ENCODE results near the gene MYRIP. TPM values are rescaled to one million over a fixed set of nuclear protein-coding genes. Genes with fewer than 3 reads are reported as not detected.

Gene MYRIP
- total RNA-seq, 1 donor from 2014 or later, result 12.7 TPM

GRCh38 chr3:40143283-40144090 lies 334.1 kb downstream of the MYRIP start:
- Histone ChIP-seq H3K4me1 (no peaks in the 10 kb centered on the region), H3K36me3 (no peaks in the 10 kb centered on the region), H3K27me3 (no peaks in the 10 kb centered on the region), H3K4me3 (no peak overlapping the region), H3K27ac (no peak overlapping the region), H3K9me3 (no peaks in the 10 kb centered on the region)
- no peak for TF ChIP-seq CTCF (IDR thresholded peaks at IDR 0.05)
- DNase-seq (ENCODE audit: low spot score in 2 of 2), result no peak
- intact Hi-C loops (cut with DNase I), result no loop called here

- Histone ChIP-seq H3K9me3 (no peaks in the 10 kb centered on the region), H3K4me3 (no peak overlapping the region), H3K27me3 (no peaks in the 10 kb centered on the region), H3K36me3 (no peaks in the 10 kb centered on the region), H3K4me1 (no peaks in the 10 kb centered on the region), H3K27ac (no peak overlapping the region)
- TF ChIP-seq CTCF (IDR thresholded peaks at IDR 0.05), result no peak
- intact Hi-C loops (cut with DNase I), result no loop called here
- DNase-seq (ENCODE audit: low spot score in 2 of 2), result no peak
Observed at GRCh38 chr3:40148827-40149226, 339.4 kb downstream of the MYRIP start.

- intact Hi-C loops (cut with DNase I), result no loop called here
Observed at GRCh38 chr3:40152482-40153133, 343.2 kb downstream of the MYRIP start.

GRCh38 chr3:40160933-40161332 lies 351.5 kb downstream of the MYRIP start:
- H3K36me3 ChIP-seq, result no peaks in the 10 kb centered on the region

More at GRCh38 chr3:40152482-40153133, 343.2 kb downstream of the MYRIP start:
- Histone ChIP-seq H3K4me3 (no peak overlapping the region), H3K4me1 (no peaks in the 10 kb centered on the region), H3K36me3 (no peaks in the 10 kb centered on the region), H3K9me3 (no peaks in the 10 kb centered on the region), H3K27ac (no peak overlapping the region), H3K27me3 (no peaks in the 10 kb centered on the region)
- no peak for TF ChIP-seq CTCF (IDR thresholded peaks at IDR 0.05)
- DNase-seq (ENCODE audit: low spot score in 2 of 2), result no peak

GRCh38 chr3:40162616-40163015 lies 353.2 kb downstream of the MYRIP start:
- Histone ChIP-seq H3K27ac (no peak overlapping the region), H3K4me3 (no peak overlapping the region), H3K36me3 (no peaks in the 10 kb centered on the region), H3K9me3 (no peaks in the 10 kb centered on the region), H3K27me3 (no peaks in the 10 kb centered on the region), H3K4me1 (no peaks in the 10 kb centered on the region)
- no peak for DNase-seq (ENCODE audit: low spot score in 2 of 2)
- intact Hi-C loops (cut with DNase I), result no loop called here
- TF ChIP-seq CTCF (IDR thresholded peaks at IDR 0.05), result no peak

More at GRCh38 chr3:40160933-40161332, 351.5 kb downstream of the MYRIP start:
- H3K4me1 ChIP-seq, result no peaks in the 10 kb centered on the region
- no peak for TF ChIP-seq CTCF (IDR thresholded peaks at IDR 0.05)
- H3K27me3 ChIP-seq, result no peaks in the 10 kb centered on the region
- intact Hi-C loops (cut with DNase I), result no loop called here
- DNase-seq (ENCODE audit: low spot score in 2 of 2), result no peak
- H3K4me3 ChIP-seq, result no peak overlapping the region
- H3K27ac ChIP-seq, result no peak overlapping the region
- H3K9me3 ChIP-seq, result no peaks in the 10 kb centered on the region

Data from ascending aorta (tissue), 2 donors.